Caki2 (cell line): ENCODE data around the gene EGFL7. TPM values are rescaled to one million over a fixed set of nuclear protein-coding genes. Genes with fewer than 3 reads are reported as not detected.
A peak's percentile ranks its signal among the peaks of the same experiment; 100 is the strongest.

Source experiments
- DNase-seq: peaks from one replicate; pipeline ENCODE4 v3.0.0-alpha.2; 2015; ENCODE audit warnings: low read depth
- in situ Hi-C: cut with HindIII; loops from 2 replicates; pipeline ENCODE4 v1.10.0; 2016; ENCODE audit warnings: low sequenced_read_pairs, low pct_unique_long_range_greater_than_20kb, mixed read lengths
- total RNA-seq: library from RNA; depleted of rRNA; stranded (reverse); fragments of >200 nt; shearing (Covaris generic); gene quantifications from 2 replicates; pipeline ENCODE4 v1.2.3, GENCODE V29; 2014; ENCODE audit warnings: low replicate concordance

The EGFL7 gene
- total RNA-seq, 1 experiment from 2014 or later = 58.6 TPM

DNA sequence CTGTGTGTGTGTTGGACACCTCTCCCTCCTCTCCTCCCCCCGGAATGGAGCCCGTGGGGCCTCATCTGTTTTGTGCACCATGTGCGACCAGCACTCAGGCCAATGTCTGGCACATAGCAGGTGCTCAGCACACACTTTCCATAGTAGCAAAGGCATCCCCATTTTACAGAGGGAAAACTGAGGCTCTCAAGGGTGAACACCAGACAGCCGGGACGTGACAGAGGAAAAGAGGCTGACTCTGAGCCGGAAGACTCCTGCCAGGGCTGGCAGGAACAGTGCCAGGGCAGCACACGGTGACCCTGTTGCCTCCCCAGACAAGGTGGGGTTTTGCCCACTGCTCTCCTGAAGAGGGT is 26.4 kb downstream of the EGFL7 start:
- DNase-seq = no peak
- in situ Hi-C loops = no loop called here

DNA sequence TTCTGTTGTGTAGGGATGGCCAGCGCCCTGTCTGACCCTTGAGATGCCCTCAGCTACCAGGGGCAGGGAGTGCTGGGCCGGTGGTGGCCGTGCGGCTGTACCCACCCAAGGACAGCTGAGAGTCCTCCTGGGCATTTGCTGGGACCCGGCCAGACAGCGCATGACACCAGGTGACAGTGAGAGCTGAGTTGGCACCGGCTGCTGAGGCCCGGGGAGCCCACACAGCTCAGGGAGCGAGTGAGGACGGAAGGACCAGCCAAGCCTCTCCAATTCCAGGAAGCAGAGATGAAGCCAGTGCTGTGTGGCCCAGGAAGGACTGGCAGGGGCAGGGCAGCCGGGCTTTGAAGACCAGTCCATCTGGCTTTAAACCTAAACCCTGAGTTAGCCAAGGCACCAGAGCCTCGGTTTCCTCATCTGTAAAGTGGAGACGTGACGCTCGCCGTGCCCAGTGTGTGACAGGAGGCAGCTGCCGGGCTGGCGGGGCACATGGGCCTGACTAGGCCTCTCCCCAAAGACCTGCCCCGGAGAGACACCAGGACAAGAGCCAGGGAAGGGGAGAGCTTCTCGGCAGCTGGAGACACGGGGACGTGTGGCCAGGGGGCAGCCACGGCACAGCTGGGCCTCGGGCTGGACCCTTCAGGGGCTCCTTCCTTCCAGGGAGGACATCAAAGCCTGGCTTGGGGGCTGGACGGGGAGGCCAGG is 27.5 kb downstream of the EGFL7 start:
- in situ Hi-C loops = no loop called here
- no peak for DNase-seq

DNA sequence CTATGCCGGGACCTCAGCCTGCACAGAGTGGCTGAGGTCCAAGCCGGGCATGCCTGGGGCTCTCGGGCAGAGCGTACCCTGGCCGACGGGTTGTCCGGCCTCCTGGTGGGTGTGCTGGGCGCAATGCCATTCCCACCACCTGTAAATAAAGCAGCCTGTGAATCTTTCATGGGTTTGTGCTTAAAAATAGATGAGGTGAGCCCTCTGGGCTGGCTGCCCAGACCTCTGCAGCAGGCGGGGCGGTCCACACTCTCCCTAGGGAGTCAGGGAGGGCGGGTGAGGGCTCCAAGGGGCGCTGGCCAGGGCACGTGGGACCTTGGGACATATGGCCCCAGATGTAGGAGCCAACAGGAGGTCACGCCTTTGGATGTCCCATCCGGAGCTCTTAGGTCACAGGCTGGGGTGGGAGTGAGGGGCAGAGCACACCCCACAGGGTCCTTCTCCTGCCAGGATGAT is 28.1 kb downstream of the EGFL7 start:
- no peak for DNase-seq
- in situ Hi-C loops = no loop called here

DNA sequence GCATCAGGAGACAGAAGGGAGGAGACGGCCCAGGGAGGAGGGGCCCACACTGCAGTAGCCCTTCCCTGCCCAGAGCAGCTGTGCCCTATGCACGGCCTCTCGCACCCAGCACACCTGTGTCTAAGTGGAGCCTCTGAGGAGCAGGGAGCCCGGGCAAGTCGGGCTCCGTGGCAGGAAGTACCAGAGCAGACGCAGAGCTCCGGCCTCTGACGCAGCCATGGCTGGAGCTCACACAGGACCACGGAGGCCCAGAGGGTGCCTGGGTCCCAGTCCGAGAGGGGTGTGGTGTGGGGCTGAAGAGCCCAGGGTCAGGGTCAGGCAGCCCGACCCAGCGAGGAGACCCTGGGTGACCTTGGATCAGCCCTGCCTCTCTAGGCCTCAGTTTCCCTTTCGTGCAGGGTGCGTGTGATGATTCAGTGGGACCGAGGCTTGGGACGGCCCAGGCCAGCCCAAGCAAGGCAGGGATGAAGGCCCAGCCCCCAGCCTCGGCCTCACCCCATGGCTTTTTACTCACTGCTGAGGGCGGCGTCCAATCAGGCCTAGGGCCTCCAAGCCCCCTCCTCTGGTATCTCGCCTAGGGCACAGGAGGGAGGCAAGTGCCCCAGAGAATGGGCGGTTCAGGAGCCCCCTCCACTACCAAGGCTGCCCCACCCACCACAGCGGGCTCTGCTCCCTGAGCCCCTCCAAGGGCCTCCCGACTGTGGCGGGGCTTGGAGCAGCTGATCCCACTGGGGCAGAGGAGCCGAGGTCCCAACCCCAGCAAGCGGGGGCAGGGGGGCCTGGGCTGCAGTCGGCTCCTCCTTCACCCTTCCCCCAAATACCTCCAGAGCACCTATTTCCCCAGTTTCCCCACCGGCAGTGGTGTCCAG is 28.8 kb downstream of the EGFL7 start:
- in situ Hi-C loops = no loop called here
- DNase-seq = no peak

DNA sequence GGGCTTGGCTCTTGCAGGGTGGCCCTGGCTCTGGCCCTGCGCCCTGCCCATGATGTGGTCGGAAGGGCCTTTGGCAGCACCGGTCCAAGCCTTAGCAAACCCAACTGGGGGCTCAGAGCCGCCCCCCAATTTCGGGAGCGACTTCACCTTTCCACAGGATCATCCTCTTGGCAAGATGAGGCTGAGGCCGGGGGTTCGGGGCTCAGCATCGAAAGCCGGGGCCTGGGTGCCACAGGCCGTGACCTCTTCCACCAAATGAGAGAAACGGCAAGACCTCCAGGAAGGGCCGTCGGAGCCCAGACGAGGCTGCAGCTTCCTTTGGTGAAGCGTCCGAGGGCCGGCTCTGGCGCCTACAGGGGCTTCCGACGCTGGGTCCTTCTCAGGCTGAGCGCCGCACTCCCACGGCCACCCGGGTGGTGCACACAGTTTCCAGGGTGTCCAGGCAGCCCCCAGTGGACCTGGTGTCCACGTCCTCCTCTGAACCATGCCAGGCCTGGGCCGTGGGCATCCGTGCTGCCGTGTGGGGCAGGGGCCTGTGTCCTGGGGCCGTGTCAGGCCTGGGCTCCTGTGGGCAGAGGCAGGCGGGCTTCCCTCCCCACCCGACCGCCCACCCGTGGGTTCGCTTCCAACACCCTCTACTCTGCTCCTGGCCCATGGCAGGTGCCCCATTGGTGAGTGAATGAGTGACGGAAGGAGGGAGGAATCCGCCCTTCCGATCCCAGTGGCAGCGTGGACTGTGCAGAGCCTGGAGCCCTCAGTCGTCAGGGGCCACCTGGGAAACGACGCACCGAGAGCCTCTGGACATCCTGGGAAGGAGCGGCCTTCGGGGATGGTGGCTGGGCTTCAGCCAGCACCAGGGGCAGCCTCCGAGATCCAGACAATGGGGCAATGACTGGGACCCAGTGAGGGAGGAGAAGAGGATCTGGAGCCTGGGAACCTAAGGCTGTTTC is 29.7 kb downstream of the EGFL7 start:
- in situ Hi-C loops = no loop called here
- no peak for DNase-seq

DNA sequence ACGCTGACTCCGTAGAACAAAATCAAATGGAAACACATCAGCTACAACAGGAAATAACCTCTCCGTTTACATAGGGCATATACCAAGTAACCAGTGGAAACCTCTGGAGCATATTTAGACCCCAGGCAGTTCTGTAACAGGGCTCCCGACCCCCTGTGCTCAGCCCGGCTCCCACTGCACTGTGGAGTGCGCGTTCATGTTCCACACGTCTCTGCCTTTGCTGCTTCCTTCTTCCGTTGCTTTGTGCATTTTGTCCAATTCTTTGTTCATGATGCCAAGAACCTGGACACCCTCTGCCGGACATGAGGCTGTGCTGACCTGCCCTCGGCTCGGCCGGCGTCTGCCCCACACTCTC is 30.4 kb downstream of the EGFL7 start:
- in situ Hi-C loops = no loop called here
- no peak for DNase-seq

DNA sequence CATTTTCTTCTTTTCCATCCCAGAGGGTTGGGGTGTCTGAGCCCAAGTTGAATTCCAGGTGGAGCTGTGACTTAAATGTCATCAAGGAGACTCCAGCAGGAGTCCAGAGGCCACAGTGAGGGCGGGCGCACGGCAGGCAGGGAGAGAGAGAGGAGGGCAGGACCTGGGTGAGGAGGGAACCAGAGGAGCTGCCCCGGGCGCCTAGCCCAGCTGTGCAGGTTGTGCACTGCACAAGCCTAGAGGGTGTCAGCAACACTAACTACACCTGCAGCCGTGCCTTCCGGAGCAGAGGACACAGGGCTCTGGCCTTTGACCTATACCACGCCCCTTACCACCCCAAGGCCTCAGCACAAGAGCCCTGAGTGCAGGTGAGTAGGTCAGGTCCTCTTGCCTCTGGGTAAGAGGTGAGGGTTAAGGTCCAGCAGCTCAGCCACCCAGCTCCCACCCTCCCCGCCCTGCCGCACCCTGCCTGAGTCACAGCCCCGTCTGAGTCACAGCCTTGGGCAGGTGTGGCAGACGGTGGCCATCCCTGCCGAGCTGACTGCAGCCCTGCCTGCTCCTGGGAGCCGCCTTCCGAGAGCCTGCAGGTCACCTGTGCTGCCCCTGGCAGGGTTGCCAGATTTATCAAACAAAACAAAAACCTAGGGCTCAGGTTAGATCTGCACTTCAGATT is 30.9 kb downstream of the EGFL7 start:
- in situ Hi-C loops = no loop called here
- peak; percentile 81 for DNase-seq

DNA sequence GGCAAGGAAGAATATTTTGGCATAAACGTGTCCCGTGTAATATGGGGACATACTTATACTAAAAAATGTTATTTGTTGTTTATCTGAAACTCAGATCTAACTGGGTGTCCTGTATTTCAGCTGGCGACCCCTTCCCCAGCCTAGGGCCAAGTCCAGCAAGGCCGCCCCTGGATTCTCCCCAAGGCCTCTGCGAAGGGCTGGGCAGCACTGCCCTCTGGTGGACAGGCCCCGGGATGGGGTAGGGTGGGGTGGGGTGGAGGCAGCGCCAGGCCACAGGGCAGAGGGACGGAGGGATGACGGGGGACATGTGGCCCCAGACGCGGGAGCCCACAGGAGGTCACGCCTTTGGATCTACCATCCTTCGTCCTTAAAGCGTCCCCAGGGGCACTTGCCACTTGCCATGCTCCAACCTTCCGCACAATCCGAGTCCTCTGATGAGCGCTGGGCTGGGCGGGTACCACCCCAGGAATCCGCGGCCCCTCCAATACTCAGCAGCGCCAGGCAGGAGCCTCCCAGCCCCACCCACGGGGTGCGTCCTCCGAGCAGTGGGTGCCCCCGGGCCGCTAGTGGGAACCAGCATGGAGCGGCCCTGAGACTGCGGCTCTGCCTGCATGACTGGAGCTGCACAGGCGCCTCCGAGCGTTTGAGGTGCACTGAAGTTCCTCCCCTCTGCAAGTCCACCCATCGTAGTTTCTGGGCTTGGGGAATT is 31.6 kb downstream of the EGFL7 start:
- in situ Hi-C loops = no loop called here
- DNase-seq = no peak

DNA sequence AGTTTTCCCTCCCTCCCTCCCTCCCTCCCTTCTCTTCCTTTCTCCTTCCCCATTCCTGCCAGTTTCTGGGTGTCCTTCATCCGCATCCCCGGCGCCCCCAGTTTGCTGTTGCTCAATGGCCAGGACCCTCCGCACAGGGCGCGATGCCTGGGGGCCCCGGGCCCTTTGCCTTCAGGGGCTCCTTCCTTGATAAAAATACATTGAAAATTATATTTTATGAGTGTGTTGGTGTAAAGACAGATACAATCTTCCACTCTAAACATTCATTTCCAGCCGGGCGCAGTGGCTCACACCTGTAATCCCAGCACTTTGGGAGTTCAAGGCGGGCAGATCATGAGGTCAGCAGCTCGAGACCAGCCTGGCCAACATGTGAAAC is 32.1 kb downstream of the EGFL7 start:
- DNase-seq = no peak
- in situ Hi-C loops = no loop called here

DNA sequence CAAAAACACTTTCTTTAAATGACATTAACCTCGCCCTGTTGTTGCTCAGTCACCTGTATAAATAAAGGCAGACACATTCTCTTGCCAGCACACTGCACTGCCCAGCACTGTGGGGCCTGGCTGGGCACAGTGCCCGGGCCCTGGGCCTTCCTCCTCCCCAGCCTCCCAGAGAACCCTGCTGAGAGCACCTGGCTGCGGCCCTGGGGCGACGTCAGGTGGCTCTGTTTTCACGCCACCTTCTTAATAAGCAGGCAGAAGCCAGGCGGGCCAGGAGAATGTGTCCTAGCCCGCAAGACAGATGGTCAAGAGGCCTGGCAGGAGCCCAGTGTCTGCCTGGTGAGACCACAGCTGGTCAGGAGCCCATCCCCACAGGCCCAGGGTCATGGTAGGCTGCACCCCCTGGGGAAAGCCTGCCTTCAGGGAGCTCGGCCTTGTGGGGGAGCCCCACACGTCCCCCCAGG is 32.7 kb downstream of the EGFL7 start:
- in situ Hi-C loops = no loop called here
- DNase-seq = peak; percentile 85

DNA sequence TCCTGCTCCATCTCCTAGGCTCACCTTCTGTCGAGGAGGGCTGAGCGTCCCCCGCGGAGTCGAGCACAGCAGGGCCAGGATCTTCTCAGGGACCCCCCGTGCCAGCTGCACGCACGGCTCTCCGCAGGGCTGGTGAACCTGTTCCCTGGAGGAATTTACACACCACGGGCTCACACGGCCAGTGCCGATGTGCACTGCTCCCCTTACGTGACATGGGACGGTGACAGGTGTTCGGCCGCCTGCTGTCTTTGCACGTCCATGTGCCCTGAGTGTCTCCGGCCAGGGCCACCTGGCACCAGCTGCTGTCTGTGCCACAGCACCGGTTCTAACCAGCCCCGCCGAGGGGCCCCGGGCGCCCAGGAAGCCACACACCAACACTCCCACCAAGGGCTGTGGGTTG is 33.2 kb downstream of the EGFL7 start:
- in situ Hi-C loops = no loop called here

DNA sequence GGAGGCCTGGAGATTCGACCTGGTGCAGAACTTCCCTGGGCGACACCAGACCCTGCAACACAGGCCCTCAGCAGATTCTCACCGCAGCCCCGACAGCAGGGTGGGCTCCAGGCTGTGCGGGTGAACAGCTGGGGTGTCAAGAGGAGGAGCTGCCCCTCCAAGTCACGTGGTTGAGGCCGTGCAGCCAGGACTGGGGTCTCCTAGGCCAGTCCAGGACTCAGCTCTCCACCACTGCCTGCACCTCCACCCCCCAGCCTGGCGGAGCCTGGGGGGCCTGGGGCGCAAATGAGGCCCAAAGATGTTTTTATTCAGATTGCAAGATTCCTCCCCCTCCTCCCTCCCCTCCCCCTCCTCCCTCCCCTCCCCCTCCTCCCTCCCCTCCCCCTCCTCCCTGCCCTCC is 33.8 kb downstream of the EGFL7 start:
- DNase-seq = no peak
- in situ Hi-C loops = no loop called here

More for the DNA sequence above, 33.2 kb downstream of the EGFL7 start:
- no peak for DNase-seq

DNA sequence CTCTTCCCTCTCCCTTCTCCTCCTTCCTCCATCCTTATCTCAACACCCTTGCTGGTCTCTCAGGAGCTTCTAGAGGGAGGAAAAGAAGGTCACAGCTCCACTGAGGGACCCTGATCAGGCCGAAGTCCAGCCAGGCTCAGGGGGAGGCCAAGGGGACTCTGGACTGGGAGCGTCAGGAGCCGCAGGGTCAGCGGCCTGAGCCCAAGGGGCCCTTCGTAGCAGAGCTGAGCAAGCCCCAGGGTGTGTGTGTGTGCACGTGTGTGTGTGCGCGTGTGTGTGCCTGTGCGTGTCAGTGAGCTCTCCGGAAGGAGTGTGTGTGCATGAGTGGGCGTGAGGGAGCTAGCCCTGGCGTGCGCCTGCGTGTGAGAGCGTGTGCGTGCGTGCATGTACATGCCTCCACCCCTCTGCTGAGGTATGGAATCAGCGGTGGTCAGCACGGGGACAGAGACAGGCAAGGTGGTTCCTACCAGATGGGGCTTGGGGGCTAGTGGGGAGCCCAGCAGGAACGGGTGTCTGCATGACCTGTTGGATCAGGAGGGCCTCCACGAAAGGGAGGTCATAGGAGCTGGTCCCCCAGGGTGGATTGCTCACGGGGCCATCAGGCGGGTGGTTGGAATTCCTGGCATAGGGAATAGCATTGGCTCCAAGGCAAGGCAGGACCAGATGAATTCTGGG is 34.6 kb downstream of the EGFL7 start:
- peak; percentile 75 for DNase-seq
- in situ Hi-C loops = no loop called here

DNA sequence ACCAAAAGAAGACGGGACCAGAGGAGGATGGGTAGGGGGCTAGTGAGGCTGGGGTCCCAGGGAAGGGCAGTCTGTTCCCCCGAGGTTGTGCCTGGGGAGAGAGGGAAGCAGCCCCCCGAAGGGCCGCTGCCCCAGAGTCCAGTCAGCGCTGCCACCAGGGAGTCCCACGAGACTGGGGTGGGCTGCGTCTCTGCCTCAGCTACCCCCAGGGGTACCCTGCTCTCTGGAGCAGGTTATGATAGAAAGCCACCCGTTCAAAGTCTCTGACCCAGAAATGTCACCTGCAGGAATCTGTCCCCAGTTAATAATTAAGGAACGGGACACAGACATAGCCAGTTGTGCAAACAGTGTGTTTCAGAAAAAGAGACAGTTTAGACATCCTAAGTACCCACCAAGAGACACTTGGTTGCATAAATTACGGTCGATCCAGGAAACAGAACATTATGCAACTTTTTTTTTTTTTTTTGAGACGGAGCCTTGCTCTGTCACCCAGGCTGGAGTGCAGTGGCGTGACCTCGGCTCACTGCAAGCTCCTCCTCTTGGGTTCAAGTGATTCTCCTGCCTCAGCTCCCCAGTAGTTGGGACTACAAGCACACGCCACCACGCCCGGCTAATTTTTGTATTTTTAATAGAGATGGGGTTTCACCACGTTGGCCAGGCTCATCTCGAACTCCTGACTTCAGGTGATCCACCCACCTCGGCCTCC is 35.3 kb downstream of the EGFL7 start:
- in situ Hi-C loops = no loop called here
- peak; percentile 85 for DNase-seq

DNA sequence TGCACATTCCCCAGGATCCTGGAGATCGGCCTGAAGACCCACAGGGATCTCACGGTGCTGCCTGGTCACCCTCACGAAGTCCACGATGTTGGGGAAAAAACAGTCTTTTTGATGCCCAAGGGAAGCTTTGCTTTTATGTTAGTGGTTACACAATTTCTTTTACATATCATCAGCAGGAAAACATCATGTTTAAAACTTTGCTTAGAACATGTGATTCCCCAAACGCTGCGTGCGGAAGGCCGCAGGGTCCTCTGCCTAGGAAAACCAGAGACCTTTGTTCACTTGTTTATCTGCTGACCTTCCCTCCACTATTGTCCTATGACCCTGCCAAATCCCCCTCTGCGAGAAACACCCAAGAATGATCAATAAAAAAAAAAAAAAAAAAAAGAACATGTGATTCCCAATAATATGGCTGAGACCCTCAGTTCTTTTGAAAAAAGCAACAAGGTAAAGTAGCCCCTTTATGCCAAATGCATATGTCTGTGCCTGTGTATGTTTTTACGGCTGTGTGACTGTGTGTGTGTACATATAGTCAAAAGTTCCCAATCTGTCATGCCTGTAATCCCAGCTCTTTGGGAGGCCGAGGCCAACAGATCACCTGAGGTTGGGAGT is 36.0 kb downstream of the EGFL7 start:
- in situ Hi-C loops = no loop called here
- no peak for DNase-seq

DNA sequence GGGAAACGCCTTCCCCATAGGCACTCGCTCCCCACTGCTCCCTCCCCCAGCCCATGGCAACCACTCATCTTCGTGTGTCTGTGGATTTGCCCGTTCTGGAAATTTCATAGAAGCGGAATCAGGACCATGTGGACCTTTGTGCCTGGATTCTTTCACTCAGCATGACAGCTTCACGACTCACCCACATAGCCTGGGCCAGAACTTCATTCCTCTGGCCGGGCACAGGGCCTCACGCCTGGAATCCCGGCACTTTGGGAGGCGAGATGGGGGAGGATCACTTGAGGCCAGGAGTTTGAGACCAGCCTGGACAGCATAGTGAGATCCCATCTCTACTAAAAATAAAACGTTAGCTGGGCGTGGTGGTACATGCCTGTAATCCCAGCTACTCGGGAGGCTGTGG is 37.6 kb downstream of the EGFL7 start:
- no peak for DNase-seq
- in situ Hi-C loops = no loop called here
